Mesothelial cell of epicardium (in vitro differentiated cells): ENCODE results near the gene PALD1. TPM values are rescaled to one million over a fixed set of nuclear protein-coding genes. Genes with fewer than 3 reads are reported as not detected.

Experiments used
- DNase-seq, 2 experiments: peaks; one replicate each; pipeline ENCODE4 v3.0.0; 2021; ENCODE audit warnings: low spot score in 2 of 2; ENCODE audit not compliant: unreplicated experiment in 2 of 2
- H3K27ac Mint-ChIP-seq: 2 replicates; pipeline ENCODE4 v1.8.0; 2021; ENCODE audit warnings: mixed read lengths
- H3K27me3 Mint-ChIP-seq: 2 replicates; pipeline ENCODE4 v1.8.0; 2021; ENCODE audit warnings: low read depth, mixed read lengths
- H3K36me3 Mint-ChIP-seq: 2 replicates; pipeline ENCODE4 v1.8.0; 2021; ENCODE audit warnings: mixed read lengths
- H3K4me1 Mint-ChIP-seq: 2 replicates; pipeline ENCODE4 v1.8.0; 2021; ENCODE audit warnings: mixed read lengths
- H3K4me3 Mint-ChIP-seq: 2 replicates; pipeline ENCODE4 v1.8.0; 2021; ENCODE audit warnings: mild to moderate bottlenecking, moderate library complexity, mixed read lengths
- H3K9me3 Mint-ChIP-seq: 2 replicates; pipeline ENCODE4 v1.8.0; 2021; ENCODE audit warnings: mixed read lengths
- CTCF ChIP-seq: fragments of 200-600 bp; sonication (generic); IDR thresholded peaks from one replicate; pipeline ENCODE4 v1.5.0; 2021; ENCODE audit warnings: antibody characterized with exemption; ENCODE audit not compliant: unreplicated experiment
- total RNA-seq: library from RNA; stranded (reverse); gene quantifications from 3 replicates; pipeline ENCODE4 v1.2.1, GENCODE V29; 2021

PALD1 gene
- total RNA-seq, 1 donor from 2014 or later = 4.9 TPM

GRCh38 chr10:70571236-70571635 lies 92.7 kb downstream of the PALD1 start:
- no peaks in the 10 kb centered on the region for H3K36me3 Mint-ChIP-seq
- no peak for TF ChIP-seq CTCF
- no peak for DNase-seq
- no peak overlapping the region for H3K4me3 Mint-ChIP-seq
- H3K27ac Mint-ChIP-seq = no peak overlapping the region
- no peaks in the 10 kb centered on the region for H3K27me3 Mint-ChIP-seq
- peaks cover 7% of the 10 kb centered on the region for H3K4me1 Mint-ChIP-seq
- H3K9me3 Mint-ChIP-seq = no peaks in the 10 kb centered on the region

GRCh38 chr10:70571636-70572439 lies 93.3 kb downstream of the PALD1 start:
- no peaks in the 10 kb centered on the region for H3K27me3 Mint-ChIP-seq
- DNase-seq = no peak
- H3K4me1 Mint-ChIP-seq = peaks cover 12% of the 10 kb centered on the region
- H3K27ac Mint-ChIP-seq = no peak overlapping the region
- no peaks in the 10 kb centered on the region for H3K9me3 Mint-ChIP-seq
- TF ChIP-seq CTCF = no peak
- no peak overlapping the region for H3K4me3 Mint-ChIP-seq
- H3K36me3 Mint-ChIP-seq = no peaks in the 10 kb centered on the region

- Mint-ChIP-seq H3K27ac (no peak overlapping the region), H3K4me1 (peaks cover 25% of the 10 kb centered on the region), H3K27me3 (no peaks in the 10 kb centered on the region), H3K9me3 (no peaks in the 10 kb centered on the region), H3K4me3 (no peak overlapping the region), H3K36me3 (no peaks in the 10 kb centered on the region)
- no peak for TF ChIP-seq CTCF
- DNase-seq = no peak
These were observed 95.3 kb downstream of the PALD1 start for GRCh38 chr10:70573599-70574506.

GRCh38 chr10:70575486-70575873 lies 96.9 kb downstream of the PALD1 start:
- DNase-seq = no peak
- H3K9me3 Mint-ChIP-seq = no peaks in the 10 kb centered on the region
- peaks cover 28% of the 10 kb centered on the region for H3K4me1 Mint-ChIP-seq
- H3K36me3 Mint-ChIP-seq = no peaks in the 10 kb centered on the region
- H3K27ac Mint-ChIP-seq = no peak overlapping the region
- no peaks in the 10 kb centered on the region for H3K27me3 Mint-ChIP-seq
- H3K4me3 Mint-ChIP-seq = no peak overlapping the region
- TF ChIP-seq CTCF = no peak

- no peak for TF ChIP-seq CTCF
- H3K4me1 Mint-ChIP-seq = peaks cover 28% of the 10 kb centered on the region
- H3K4me3 Mint-ChIP-seq = no peak overlapping the region
- DNase-seq = no peak
- no peaks in the 10 kb centered on the region for H3K36me3 Mint-ChIP-seq
- H3K27ac Mint-ChIP-seq = no peak overlapping the region
- H3K9me3 Mint-ChIP-seq = no peaks in the 10 kb centered on the region
- no peaks in the 10 kb centered on the region for H3K27me3 Mint-ChIP-seq
These were observed 97.6 kb downstream of the PALD1 start for GRCh38 chr10:70575874-70576802.
